H1 (cell line): Measurements from ENCODE around the gene PLK3. TPM values are rescaled to one million over a fixed set of nuclear protein-coding genes. Genes with fewer than 3 reads are reported as not detected.
"Not testable (repeated sequence)": the region's sequence is repeated elsewhere in the genome, so short reads cannot be mapped to it uniquely, and the experiment has no call there.

Source experiments
- CTCF ChIA-PET: fragments of 300-600 bp; sonication (Branson Sonifier 250); formaldehyde crosslinking; loops from one replicate; lab custom pipeline; 2021; ENCODE audit not compliant: partially characterized antibody; lab: Charles Lee
- POLR2A ChIA-PET: fragments of 300-600 bp; sonication (Branson Sonifier 250); formaldehyde crosslinking; loops from one replicate; lab custom pipeline; 2021; ENCODE audit warnings: inconsistent platforms; ENCODE audit not compliant: partially characterized antibody; lab: Charles Lee
- DNase-seq, 2 experiments: peaks; one replicate each; pipeline versions ENCODE4 v3.0.0 to v3.0.0-alpha.2; 2010 to 2022; ENCODE audit warnings: low spot score in 2 of 2, low read depth in 1 of 2, mixed read lengths in 1 of 2
- FAIRE-seq: peaks from 2 replicates; lab custom pipeline; 2011; peaks lifted over from hg19 to GRCh38; lab: Jason Lieb, UNC
- H2AFZ ChIP-seq: 2 replicates; pipeline ENCODE4 v1.8.1; 2012; ENCODE audit warnings: low read length, inconsistent platforms
- H2AK5ac ChIP-seq: 2 replicates; pipeline ENCODE4 v1.6.1; 2013; ENCODE audit warnings: low read depth, low read length
- H2BK120ac ChIP-seq: replicated peaks from 2 replicates; pipeline ENCODE3; 2013; ENCODE audit warnings: low read depth, low read length, inconsistent platforms
- H2BK12ac ChIP-seq: 2 replicates; pipeline ENCODE4 v1.6.1; 2013; ENCODE audit warnings: low read depth, low read length
- H2BK15ac ChIP-seq: 2 replicates; pipeline ENCODE4 v1.6.1; 2013; ENCODE audit warnings: low read length
- H2BK20ac ChIP-seq: 2 replicates; pipeline ENCODE4 v1.6.1; 2013; ENCODE audit warnings: low read length
- H2BK5ac ChIP-seq: 2 replicates; pipeline ENCODE4 v1.6.1; 2013; ENCODE audit warnings: low read depth, low read length
- H3K14ac ChIP-seq: 2 replicates; pipeline ENCODE4 v1.6.1; 2013; ENCODE audit warnings: inconsistent platforms; ENCODE audit not compliant: insufficient read length
- H3K18ac ChIP-seq: 2 replicates; pipeline ENCODE4 v1.6.1; 2013; ENCODE audit warnings: low read length; ENCODE audit errors: extremely low read depth
- H3K23ac ChIP-seq: 2 replicates; pipeline ENCODE4 v1.6.1; 2013; ENCODE audit warnings: inconsistent platforms; ENCODE audit not compliant: insufficient read length
- H3K23me2 ChIP-seq: 2 replicates; pipeline ENCODE4 v1.6.1; 2013; ENCODE audit warnings: low read depth, low read length
- H3K27ac ChIP-seq: 2 replicates; pipeline ENCODE4 v1.6.1; 2011; ENCODE audit warnings: low read depth, low read length, inconsistent platforms
- H3K27me3 ChIP-seq, 4 experiments: replicated peaks in 1 of 4; 1 replicate in 1 of 4; 2 replicates in 3 of 4; pipeline versions ENCODE4 v1.6.1 to v1.8.1; 2011 to 2013; ENCODE audit warnings: low read length in 3 of 4, mild to moderate bottlenecking in 3 of 4, inconsistent platforms in 2 of 4, mixed read lengths in 2 of 4, moderate library complexity in 1 of 4; ENCODE audit not compliant: control insufficient read depth in 3 of 4, insufficient read depth in 3 of 4; ENCODE audit errors: extremely low read depth in 1 of 4
- H3K36me3 ChIP-seq, 4 experiments: 2 replicates each; pipeline versions ENCODE4 v1.6.1 to v1.8.1; 2011 to 2013; ENCODE audit warnings: mild to moderate bottlenecking in 4 of 4, low read length in 3 of 4, moderate library complexity in 2 of 4, control low read depth in 1 of 4, inconsistent platforms in 1 of 4; ENCODE audit not compliant: insufficient read depth in 4 of 4, control insufficient read depth in 2 of 4
- H3K4ac ChIP-seq: replicated peaks from 2 replicates; pipeline ENCODE3; 2013; ENCODE audit warnings: low read length, low read depth, mixed read lengths, inconsistent platforms; ENCODE audit not compliant: insufficient read length
- H3K4me1 ChIP-seq, 4 experiments: replicated peaks in 1 of 4; 1 replicate in 1 of 4; 2 replicates in 3 of 4; pipeline versions ENCODE4 v1.6.1 to v1.8.1; 2011 to 2013; ENCODE audit warnings: low read length in 3 of 4, inconsistent platforms in 2 of 4, mixed read lengths in 1 of 4; ENCODE audit not compliant: insufficient read depth in 4 of 4, control insufficient read depth in 3 of 4
- H3K4me2 ChIP-seq, 2 experiments: 2 replicates each; pipeline versions ENCODE4 v1.6.1 to v1.8.1; 2011 to 2013; ENCODE audit warnings: low read depth in 2 of 2, low read length in 2 of 2, control low read depth in 1 of 2, inconsistent platforms in 1 of 2, mild to moderate bottlenecking in 1 of 2; ENCODE audit not compliant: insufficient read depth in 1 of 2
- H3K4me3 ChIP-seq, 4 experiments: fragments of 200-600, 300-600 bp in 1 of 4; sonication (generic), shearing (Covaris generic), sonication (Bioruptor Twin) in 1 of 4; 2 replicates each; pipeline versions ENCODE4 v1.5.1 to v1.8.1; 2011 to 2016; ENCODE audit warnings: low read length in 4 of 4, low read depth in 3 of 4, control low read depth in 2 of 4, inconsistent platforms in 2 of 4, mild to moderate bottlenecking in 2 of 4, mixed read lengths in 1 of 4, moderate library complexity in 1 of 4; ENCODE audit not compliant: insufficient read depth in 2 of 4; ENCODE audit errors: extremely low read depth in 1 of 4
- H3K56ac ChIP-seq: replicated peaks from 2 replicates; pipeline ENCODE3; 2013; ENCODE audit warnings: low read depth, mild to moderate bottlenecking, mixed read lengths, low read length, inconsistent platforms; ENCODE audit not compliant: insufficient read length
- H3K79me1 ChIP-seq: 2 replicates; pipeline ENCODE4 v1.6.1; 2013; ENCODE audit warnings: low read depth, low read length, control low read depth
- H3K79me2 ChIP-seq, 2 experiments: 2 replicates each; pipeline versions ENCODE4 v1.6.1 to v1.8.1; 2012 to 2013; ENCODE audit warnings: low read length in 2 of 2, mild to moderate bottlenecking in 2 of 2, inconsistent platforms in 1 of 2; ENCODE audit not compliant: insufficient read depth in 2 of 2, control insufficient read depth in 1 of 2
- H3K9ac ChIP-seq, 4 experiments: replicated peaks in 1 of 4; 1 replicate in 1 of 4; 2 replicates in 3 of 4; pipeline versions ENCODE4 v1.6.1 to v1.8.1; 2011 to 2013; ENCODE audit warnings: low read depth in 3 of 4, low read length in 3 of 4, control low read depth in 2 of 4, mild to moderate bottlenecking in 2 of 4, moderate library complexity in 2 of 4, inconsistent platforms in 1 of 4; ENCODE audit errors: extremely low read depth in 1 of 4
- H3K9me3 ChIP-seq, 2 experiments: 2 replicates each; pipeline versions ENCODE4 v1.6.1 to v1.8.1; 2012 to 2013; ENCODE audit warnings: mild to moderate bottlenecking in 2 of 2, moderate library complexity in 2 of 2, control low read depth in 1 of 2, inconsistent platforms in 1 of 2, low read depth in 1 of 2, low read length in 1 of 2, mixed read lengths in 1 of 2; ENCODE audit not compliant: insufficient read depth in 2 of 2
- H4K20me1 ChIP-seq, 2 experiments: replicated peaks in 1 of 2; 2 replicates each; pipeline versions ENCODE3 to v1.8.1; 2011 to 2013; ENCODE audit warnings: inconsistent platforms in 2 of 2, low read length in 2 of 2, mild to moderate bottlenecking in 1 of 2; ENCODE audit not compliant: insufficient read depth in 2 of 2, control insufficient read depth in 1 of 2
- H4K5ac ChIP-seq: 2 replicates; pipeline ENCODE4 v1.6.1; 2013; ENCODE audit warnings: low read length, low read depth, mixed read lengths, inconsistent platforms; ENCODE audit not compliant: insufficient read length
- H4K8ac ChIP-seq: 2 replicates; pipeline ENCODE4 v1.8.0; 2013; ENCODE audit warnings: mild to moderate bottlenecking, moderate library complexity, low read length, inconsistent platforms; ENCODE audit not compliant: insufficient read depth; ENCODE audit errors: extremely low read depth
- H4K91ac ChIP-seq: replicated peaks from 2 replicates; pipeline ENCODE3; 2013; ENCODE audit warnings: low read length, mixed read lengths, inconsistent platforms; ENCODE audit not compliant: insufficient read length
- WGBS, 2 experiments: shearing (Covaris generic) in 1 of 2; methylation state at CpG; one replicate each; pipeline versions ENCODE4 v1.1.6 to v1.1.7; 2013 to 2015; ENCODE audit warnings: low lambda C conversion rate in 2 of 2, mixed read lengths in 2 of 2, inconsistent platforms in 1 of 2, low coverage in 1 of 2, missing lambda C conversion rate in 1 of 2; ENCODE audit not compliant: insufficient replicate concordance in 2 of 2, insufficient coverage in 1 of 2, insufficient read length in 1 of 2; ENCODE audit errors: extremely low coverage in 1 of 2, missing lambda C conversion rate in 1 of 2; 5-methylcytosine and 5-hydroxymethylcytosine counted together
- polyA plus RNA-seq, 7 experiments: library from polyadenylated mRNA; depleted of rRNA in 3 of 7; stranded (reverse) in 5 of 7; unstranded in 2 of 7; fragments of >200 nt in 5 of 7; fragments of 200-250 nt in 2 of 7; gene quantifications; 1 replicate in 5 of 7; 2 replicates in 1 of 7; 4 replicates in 1 of 7; pipeline versions ENCODE4 v1.2.1 to v1.2.3, GENCODE V29; 2011 to 2013; ENCODE audit warnings: missing spikeins in 2 of 7, mixed read lengths in 2 of 7
- total RNA-seq: library from RNA; stranded (reverse); fragmentation: NEBNext Ultra II Directional; extraction: Animal tissue kit (Norgen Biotek cat#: 25700); gene quantifications from 2 replicates; pipeline ENCODE4 v1.2.1, GENCODE V29; 2021

Gene PLK3
- total and polyA plus RNA-seq, 2 of the 8 experiments (the other 6 are each of a cell fraction or from before 2014, with no cell fraction given): 7.9 to 12.3 TPM

DNA sequence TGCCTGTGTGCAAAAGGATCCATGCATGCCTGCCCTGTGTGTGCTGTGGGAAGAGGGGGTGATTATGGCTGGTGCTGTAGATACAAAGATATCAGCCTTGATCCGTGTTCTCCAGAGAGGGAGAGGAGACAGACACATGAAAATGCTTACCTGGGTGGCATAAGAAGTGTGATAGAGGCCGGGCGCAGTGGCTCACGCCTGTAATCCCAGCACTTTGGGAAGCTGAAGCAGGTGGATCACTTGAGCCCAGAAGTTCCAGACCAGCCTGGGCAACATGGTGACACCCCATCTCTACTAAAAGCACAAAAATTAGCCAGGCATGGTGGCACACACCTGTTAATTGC is 10.6 kb downstream of the PLK3 start:
- H4K8ac ChIP-seq: not testable (repeated sequence)

More for the DNA sequence above, 10.6 kb downstream of the PLK3 start:
- H3K23me2 ChIP-seq, H4K5ac ChIP-seq, DNase-seq, FAIRE-seq, H3K36me3 ChIP-seq, H2BK120ac ChIP-seq, H2BK5ac ChIP-seq, H3K27ac ChIP-seq, H2AK5ac ChIP-seq, H3K18ac ChIP-seq, H3K4me3 ChIP-seq, H3K56ac ChIP-seq, H2AFZ ChIP-seq, H3K4ac ChIP-seq, H3K9me3 ChIP-seq, H3K27me3 ChIP-seq, H4K20me1 ChIP-seq, H3K4me2 ChIP-seq, H2BK20ac ChIP-seq, H3K79me2 ChIP-seq, H3K23ac ChIP-seq, H3K79me1 ChIP-seq, H3K14ac ChIP-seq, H3K9ac ChIP-seq, H4K91ac ChIP-seq: not testable (repeated sequence)
- H2BK15ac ChIP-seq: peak overlapping the region; percentile 92; the same call in 1 of the 2 replicates
- ChIA-PET CTCF (interaction anchor here (1.3 to 6.0 kb wide), 4 partner anchors 11 to 25 kb away, joined by 6 to 51 read pairs (median 10); partner anchors contain the start of gene PLK3), POLR2A (interaction anchor here (0.9 to 19.2 kb wide), 4 partner anchors 9 to 80 kb away, joined by 3 to 547 read pairs (median 24); partner anchors contain the start of genes PLK3 and RNU5D-1)
- 83% methylated on average over 4 of the region's 4 CpGs; no CpG with 5 or more reads in 1 of the 2 experiments for WGBS, 2 experiments
- peaks cover 10 to 42% (median 34%) of the 10 kb centered on the region in 4 experiments for H3K4me1 ChIP-seq
- peak overlapping the region; percentile 99 for H2BK12ac ChIP-seq
